HUES48 (cell line): ENCODE measurements around the gene PHACTR1.

Experiments
- H3K27ac ChIP-seq: one replicate; pipeline ENCODE4 v1.7.0; 2013; ENCODE audit warnings: low read depth, low read length, inconsistent platforms
- H3K27me3 ChIP-seq: 2 replicates; pipeline ENCODE4 v1.6.1; 2013; ENCODE audit warnings: mild to moderate bottlenecking, low read length; ENCODE audit not compliant: control insufficient read depth, insufficient read depth
- H3K36me3 ChIP-seq: 2 replicates; pipeline ENCODE4 v1.6.1; 2013; ENCODE audit warnings: low read length; ENCODE audit not compliant: control insufficient read depth, insufficient read depth
- H3K4me1 ChIP-seq: 2 replicates; pipeline ENCODE4 v1.6.1; 2013; ENCODE audit warnings: mild to moderate bottlenecking, low read length; ENCODE audit not compliant: control insufficient read depth, insufficient read depth
- H3K4me3 ChIP-seq: 2 replicates; pipeline ENCODE4 v1.5.1; 2013; ENCODE audit warnings: mild to moderate bottlenecking, low read depth, low read length
- H3K9ac ChIP-seq: 2 replicates; pipeline ENCODE4 v1.6.1; 2013; ENCODE audit warnings: mild to moderate bottlenecking, low read depth, low read length, moderate library complexity
- H3K9me3 ChIP-seq: 2 replicates; pipeline ENCODE4 v1.6.1; 2013; ENCODE audit warnings: low read length; ENCODE audit not compliant: control insufficient read depth, insufficient read depth

PHACTR1 gene

GRCh38 chr6:13080462-13081188 lies 364.1 kb downstream of the PHACTR1 start:
- Histone ChIP-seq H3K27ac (no peak overlapping the region), H3K4me3 (no peak overlapping the region), H3K27me3 (no peaks in the 10 kb centered on the region), H3K36me3 (no peaks in the 10 kb centered on the region), H3K4me1 (peaks cover 22% of the 10 kb centered on the region), H3K9me3 (no peaks in the 10 kb centered on the region), H3K9ac (no peak overlapping the region)

- peaks cover 16% of the 10 kb centered on the region for H3K4me1 ChIP-seq
- no peak overlapping the region for H3K27ac ChIP-seq
- no peaks in the 10 kb centered on the region for H3K36me3 ChIP-seq
- H3K4me3 ChIP-seq: no peak overlapping the region
- no peak overlapping the region for H3K9ac ChIP-seq
- H3K9me3 ChIP-seq: no peaks in the 10 kb centered on the region
- no peaks in the 10 kb centered on the region for H3K27me3 ChIP-seq
Observed at GRCh38 chr6:13081189-13081563, 364.6 kb downstream of the PHACTR1 start.

- H3K4me3 ChIP-seq: no peak overlapping the region
- no peaks in the 10 kb centered on the region for H3K4me1 ChIP-seq
- H3K27ac ChIP-seq: no peak overlapping the region
Observed at GRCh38 chr6:13089296-13089994, 372.9 kb downstream of the PHACTR1 start.

GRCh38 chr6:13091192-13091591 lies 374.6 kb downstream of the PHACTR1 start:
- peaks cover 4% of the 10 kb centered on the region; the same call in 1 of the 2 replicates for H3K4me1 ChIP-seq
- no peaks in the 10 kb centered on the region for H3K9me3 ChIP-seq
- H3K36me3 ChIP-seq: no peaks in the 10 kb centered on the region
- no peak overlapping the region for H3K4me3 ChIP-seq
- H3K27me3 ChIP-seq: no peaks in the 10 kb centered on the region
- no peak overlapping the region for H3K27ac ChIP-seq
- no peak overlapping the region for H3K9ac ChIP-seq

More at GRCh38 chr6:13089296-13089994, 372.9 kb downstream of the PHACTR1 start:
- no peaks in the 10 kb centered on the region for H3K27me3 ChIP-seq
- no peaks in the 10 kb centered on the region for H3K36me3 ChIP-seq
- no peaks in the 10 kb centered on the region for H3K9me3 ChIP-seq
- H3K9ac ChIP-seq: no peak overlapping the region

- Histone ChIP-seq H3K4me3 (no peak overlapping the region), H3K36me3 (no peaks in the 10 kb centered on the region), H3K9me3 (no peaks in the 10 kb centered on the region), H3K4me1 (peaks cover 4% of the 10 kb centered on the region; the same call in 1 of the 2 replicates), H3K27ac (no peak overlapping the region), H3K9ac (no peak overlapping the region), H3K27me3 (no peaks in the 10 kb centered on the region)
Observed at GRCh38 chr6:13094781-13095425, 378.3 kb downstream of the PHACTR1 start.

- Histone ChIP-seq H3K9ac (no peak overlapping the region), H3K27me3 (no peaks in the 10 kb centered on the region), H3K36me3 (no peaks in the 10 kb centered on the region), H3K4me3 (no peak overlapping the region), H3K4me1 (peaks cover 4% of the 10 kb centered on the region; the same call in 1 of the 2 replicates), H3K27ac (no peak overlapping the region), H3K9me3 (no peaks in the 10 kb centered on the region)
Observed at GRCh38 chr6:13096084-13096483, 379.5 kb downstream of the PHACTR1 start.

GRCh38 chr6:13097454-13097853 lies 380.9 kb downstream of the PHACTR1 start:
- H3K4me3 ChIP-seq: no peak overlapping the region
- H3K36me3 ChIP-seq: no peaks in the 10 kb centered on the region
- H3K27ac ChIP-seq: no peak overlapping the region
- no peaks in the 10 kb centered on the region for H3K9me3 ChIP-seq
- no peak overlapping the region for H3K9ac ChIP-seq
- H3K27me3 ChIP-seq: no peaks in the 10 kb centered on the region
- H3K4me1 ChIP-seq: peaks cover 11% of the 10 kb centered on the region

- Histone ChIP-seq H3K4me1 (peaks cover 13% of the 10 kb centered on the region), H3K9me3 (no peaks in the 10 kb centered on the region), H3K36me3 (no peaks in the 10 kb centered on the region), H3K27ac (no peak overlapping the region), H3K4me3 (no peak overlapping the region), H3K9ac (no peak overlapping the region), H3K27me3 (no peaks in the 10 kb centered on the region)
Observed at GRCh38 chr6:13098006-13098405, 381.4 kb downstream of the PHACTR1 start.

GRCh38 chr6:13098793-13099570 lies 382.4 kb downstream of the PHACTR1 start:
- Histone ChIP-seq H3K9ac (no peak overlapping the region), H3K27me3 (no peaks in the 10 kb centered on the region), H3K4me3 (no peak overlapping the region), H3K27ac (no peak overlapping the region), H3K4me1 (peaks cover 15% of the 10 kb centered on the region), H3K36me3 (no peaks in the 10 kb centered on the region), H3K9me3 (no peaks in the 10 kb centered on the region)

GRCh38 chr6:13099771-13100170 lies 383.2 kb downstream of the PHACTR1 start:
- Histone ChIP-seq H3K27ac (no peak overlapping the region), H3K36me3 (no peaks in the 10 kb centered on the region), H3K4me1 (peaks cover 15% of the 10 kb centered on the region), H3K4me3 (no peak overlapping the region), H3K9me3 (no peaks in the 10 kb centered on the region), H3K9ac (no peak overlapping the region), H3K27me3 (no peaks in the 10 kb centered on the region)
